ENCODE measurements around the gene HCFC1R1. TPM values are rescaled to one million over a fixed set of nuclear protein-coding genes. Genes with fewer than 3 reads are reported as not detected.

The HCFC1R1 gene
- total RNA-seq, 1 experiment from 2014 or later: 46.6 TPM

GRCh38 chr16:2981177-2981898 is 42.4 kb downstream of the HCFC1R1 start:
- BruUV-seq (replicated peaks): no TSS peak
- peaks cover 10% of the 10 kb centered on the region for H3K4me1 ChIP-seq (ENCODE audit: insufficient read depth, low read length, poor library complexity, severe bottlenecking)
- no peaks in the 10 kb centered on the region for H3K9me3 ChIP-seq (ENCODE audit: low read depth, low read length, poor library complexity, severe bottlenecking)
- peak overlapping the region; percentile 87 for H3K4me3 ChIP-seq (ENCODE audit: low read depth, low read length, poor library complexity, severe bottlenecking)
- H3K27ac ChIP-seq (ENCODE audit: low read depth, low read length, poor library complexity, severe bottlenecking): no peak overlapping the region
- TF ChIP-seq EZH2 (IDR thresholded peaks at IDR 0.05; ENCODE audit: borderline replicate concordance, low read depth, low read length, poor library complexity, severe bottlenecking): no peak
- TF ChIP-seq, protein P1, sequence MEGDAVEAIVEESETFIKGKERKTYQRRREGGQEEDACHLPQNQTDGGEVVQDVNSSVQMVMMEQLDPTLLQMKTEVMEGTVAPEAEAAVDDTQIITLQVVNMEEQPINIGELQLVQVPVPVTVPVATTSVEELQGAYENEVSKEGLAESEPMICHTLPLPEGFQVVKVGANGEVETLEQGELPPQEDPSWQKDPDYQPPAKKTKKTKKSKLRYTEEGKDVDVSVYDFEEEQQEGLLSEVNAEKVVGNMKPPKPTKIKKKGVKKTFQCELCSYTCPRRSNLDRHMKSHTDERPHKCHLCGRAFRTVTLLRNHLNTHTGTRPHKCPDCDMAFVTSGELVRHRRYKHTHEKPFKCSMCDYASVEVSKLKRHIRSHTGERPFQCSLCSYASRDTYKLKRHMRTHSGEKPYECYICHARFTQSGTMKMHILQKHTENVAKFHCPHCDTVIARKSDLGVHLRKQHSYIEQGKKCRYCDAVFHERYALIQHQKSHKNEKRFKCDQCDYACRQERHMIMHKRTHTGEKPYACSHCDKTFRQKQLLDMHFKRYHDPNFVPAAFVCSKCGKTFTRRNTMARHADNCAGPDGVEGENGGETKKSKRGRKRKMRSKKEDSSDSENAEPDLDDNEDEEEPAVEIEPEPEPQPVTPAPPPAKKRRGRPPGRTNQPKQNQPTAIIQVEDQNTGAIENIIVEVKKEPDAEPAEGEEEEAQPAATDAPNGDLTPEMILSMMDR (conservative IDR thresholded peaks at IDR 0.05; ENCODE audit: low read depth, low read length): no peak
- POLR2A ChIA-PET (ENCODE audit: low non-redundant PET): no interaction called here
- H3K36me3 ChIP-seq (ENCODE audit: insufficient read depth, low read length, poor library complexity, severe bottlenecking): peaks cover 8% of the 10 kb centered on the region
- no peaks in the 10 kb centered on the region for H3K27me3 ChIP-seq (replicated peaks; ENCODE audit: insufficient read depth, low read depth, low read length, poor library complexity)
- intact Hi-C loops (cut with micrococcal nuclease; ENCODE audit: unreplicated experiment): no loop called here
- CTCF ChIA-PET: interaction anchor here (0.6 kb wide), 1 partner anchor 54 kb away, joined by 3 read pairs; no protein-coding TSS in a partner anchor
- DNase-seq (ENCODE audit: low spot score): no peak

- intact Hi-C loops (cut with micrococcal nuclease; ENCODE audit: unreplicated experiment): no loop called here
- peak within 1 kb of the TSS; percentile 87 for H3K4me3 ChIP-seq (ENCODE audit: low read depth, low read length, poor library complexity, severe bottlenecking)
- H3K36me3 ChIP-seq (ENCODE audit: insufficient read depth, low read length, poor library complexity, severe bottlenecking): peaks cover 15% of the 10 kb centered on the region
- TF ChIP-seq, protein P1 (conservative IDR thresholded peaks at IDR 0.05; ENCODE audit: low read depth, low read length): no peak
- no peak for TF ChIP-seq EZH2 (IDR thresholded peaks at IDR 0.05; ENCODE audit: borderline replicate concordance, low read depth, low read length, poor library complexity, severe bottlenecking)
- POLR2A ChIA-PET (ENCODE audit: low non-redundant PET): no interaction called here
- DNase-seq (ENCODE audit: low spot score): peak; percentile 94
- CTCF ChIA-PET: no interaction called here
- no peaks in the 10 kb centered on the region for H3K27me3 ChIP-seq (replicated peaks; ENCODE audit: insufficient read depth, low read depth, low read length, poor library complexity)
- peak within 1 kb of the TSS; percentile 87 for H3K27ac ChIP-seq (ENCODE audit: low read depth, low read length, poor library complexity, severe bottlenecking)
- BruUV-seq (replicated peaks): TSS peak; percentile 85
- H3K9me3 ChIP-seq (ENCODE audit: low read depth, low read length, poor library complexity, severe bottlenecking): no peaks in the 10 kb centered on the region
- peaks cover 10% of the 10 kb centered on the region for H3K4me1 ChIP-seq (ENCODE audit: insufficient read depth, low read length, poor library complexity, severe bottlenecking)
Measured at GRCh38 chr16:2980227-2981176, 43.2 kb downstream of the HCFC1R1 start, which contains the start of gene PKMYT1. TSS of gene PKMYT1 (minus strand) at chr16:2980446. CDS start at chr16:2979657, 789 bp downstream.

GRCh38 chr16:2979669-2980226 is 44.0 kb downstream of the HCFC1R1 start:
- no peak for DNase-seq (ENCODE audit: low spot score)
- H3K27ac ChIP-seq (ENCODE audit: low read depth, low read length, poor library complexity, severe bottlenecking): peak overlapping the region; percentile 87
- no peaks in the 10 kb centered on the region for H3K27me3 ChIP-seq (replicated peaks; ENCODE audit: insufficient read depth, low read depth, low read length, poor library complexity)
- H3K9me3 ChIP-seq (ENCODE audit: low read depth, low read length, poor library complexity, severe bottlenecking): no peaks in the 10 kb centered on the region
- TSS peak; percentile 52 for BruUV-seq (replicated peaks)
- CTCF ChIA-PET: no interaction called here
- H3K4me3 ChIP-seq (ENCODE audit: low read depth, low read length, poor library complexity, severe bottlenecking): peak overlapping the region; percentile 87
- intact Hi-C loops (cut with micrococcal nuclease; ENCODE audit: unreplicated experiment): no loop called here
- no peak for TF ChIP-seq EZH2 (IDR thresholded peaks at IDR 0.05; ENCODE audit: borderline replicate concordance, low read depth, low read length, poor library complexity, severe bottlenecking)
- TF ChIP-seq, protein P1 (conservative IDR thresholded peaks at IDR 0.05; ENCODE audit: low read depth, low read length): no peak
- peaks cover 21% of the 10 kb centered on the region for H3K36me3 ChIP-seq (ENCODE audit: insufficient read depth, low read length, poor library complexity, severe bottlenecking)
- POLR2A ChIA-PET (ENCODE audit: low non-redundant PET): no interaction called here
- H3K4me1 ChIP-seq (ENCODE audit: insufficient read depth, low read length, poor library complexity, severe bottlenecking): peaks cover 10% of the 10 kb centered on the region

All from A673 (cell line).